Upper lobe of right lung (tissue), 1 donor: Measurements from ENCODE around the gene TSACC. TPM values are rescaled to one million over a fixed set of nuclear protein-coding genes. Genes with fewer than 3 reads are reported as not detected.

Experiments
- ATAC-seq: fragments of 200-7000 bp; cut with Tn5 transposase; one replicate; pipeline ENCODE4 v1.9.1; 2020; ENCODE audit warnings: mild to moderate bottlenecking, moderate library complexity
- DNase-seq: peaks from one replicate; pipeline ENCODE4 v3.0.0-alpha.2; 2020
- H3K27ac ChIP-seq: fragments of 200-600 bp; one replicate; pipeline ENCODE4 v1.8.0; 2022
- H3K27me3 ChIP-seq: fragments of 200-600 bp; one replicate; pipeline ENCODE4 v1.8.0; 2022; ENCODE audit warnings: mild to moderate bottlenecking
- H3K36me3 ChIP-seq: fragments of 200-600 bp; one replicate; pipeline ENCODE4 v1.8.0; 2022
- H3K4me1 ChIP-seq: fragments of 200-600 bp; one replicate; pipeline ENCODE4 v1.8.0; 2022
- H3K4me3 ChIP-seq: fragments of 200-600 bp; one replicate; pipeline ENCODE4 v1.8.0; 2022; ENCODE audit warnings: mild to moderate bottlenecking
- H3K9me3 ChIP-seq: fragments of 200-600 bp; one replicate; pipeline ENCODE4 v1.8.0; 2022
- CTCF ChIP-seq: fragments of 200-600 bp; IDR thresholded peaks from one replicate; pipeline ENCODE4 v1.8.0; 2022; ENCODE audit warnings: antibody characterized with exemption
- intact Hi-C: fragments of 100-400 bp; cut with DNase I; formaldehyde crosslinking; loops from one replicate; pipeline ENCODE4 v1.11.0; 2022
- total RNA-seq: library from RNA; stranded (reverse); fragmentation: NEBNext Ultra II Directional; extraction: Animal tissue kit (Norgen Biotek cat#: 25700); gene quantifications from one replicate; pipeline ENCODE4 v1.2.1, GENCODE V29; 2021
- donor health status: DM: no; HTN: yes; CAD: no; lungs with severe emphysema.

TSACC gene
- total RNA-seq, 1 donor from 2014 or later, result not detected

- H3K4me1 ChIP-seq, result peaks cover 2% of the 10 kb centered on the region
- no peak for ATAC-seq
- no peak for TF ChIP-seq CTCF
- no peak overlapping the region for H3K4me3 ChIP-seq
- DNase-seq, result no peak
- no peaks in the 10 kb centered on the region for H3K36me3 ChIP-seq
- H3K27ac ChIP-seq, result no peak overlapping the region
- intact Hi-C loops, result loop anchor here (2.0 kb wide), 1 partner anchor 58 kb away; no protein-coding TSS in a partner anchor
- H3K9me3 ChIP-seq, result no peaks in the 10 kb centered on the region
- H3K27me3 ChIP-seq, result peaks cover 47% of the 10 kb centered on the region
Observed at GRCh38 chr1:156386134-156386901, 48.0 kb downstream of the TSACC start.

GRCh38 chr1:156386949-156387869 lies 48.9 kb downstream of the TSACC start:
- no peak overlapping the region for H3K27ac ChIP-seq
- no peak for ATAC-seq
- TF ChIP-seq CTCF, result no peak
- intact Hi-C loops, result loop anchor here (2.0 kb wide), 1 partner anchor 58 kb away; no protein-coding TSS in a partner anchor
- no peak overlapping the region for H3K4me3 ChIP-seq
- DNase-seq, result no peak
- no peaks in the 10 kb centered on the region for H3K36me3 ChIP-seq
- H3K27me3 ChIP-seq, result peaks cover 55% of the 10 kb centered on the region
- peaks cover 2% of the 10 kb centered on the region for H3K4me1 ChIP-seq
- no peaks in the 10 kb centered on the region for H3K9me3 ChIP-seq

- DNase-seq, result no peak
- ATAC-seq, result no peak
Observed at GRCh38 chr1:156387870-156388173, 49.5 kb downstream of the TSACC start.

GRCh38 chr1:156388174-156389137 lies 50.1 kb downstream of the TSACC start:
- no peak overlapping the region for H3K4me3 ChIP-seq
- ATAC-seq, result no peak
- H3K9me3 ChIP-seq, result no peaks in the 10 kb centered on the region

More at GRCh38 chr1:156387870-156388173, 49.5 kb downstream of the TSACC start:
- intact Hi-C loops, result loop anchor here (2.0 kb wide), 1 partner anchor 57 kb away; no protein-coding TSS in a partner anchor
- TF ChIP-seq CTCF, result no peak
- peaks cover 2% of the 10 kb centered on the region for H3K4me1 ChIP-seq
- no peaks in the 10 kb centered on the region for H3K9me3 ChIP-seq
- no peaks in the 10 kb centered on the region for H3K36me3 ChIP-seq
- H3K27ac ChIP-seq, result no peak overlapping the region
- no peak overlapping the region for H3K4me3 ChIP-seq
- H3K27me3 ChIP-seq, result peaks cover 55% of the 10 kb centered on the region

More at GRCh38 chr1:156388174-156389137, 50.1 kb downstream of the TSACC start:
- H3K27ac ChIP-seq, result no peak overlapping the region
- intact Hi-C loops, result no loop called here
- no peak for TF ChIP-seq CTCF
- DNase-seq, result no peak
- peaks cover 60% of the 10 kb centered on the region for H3K27me3 ChIP-seq
- H3K4me1 ChIP-seq, result peaks cover 2% of the 10 kb centered on the region
- H3K36me3 ChIP-seq, result no peaks in the 10 kb centered on the region
